Measurements from ENCODE around the gene PMF1.

PMF1 gene

DNA sequence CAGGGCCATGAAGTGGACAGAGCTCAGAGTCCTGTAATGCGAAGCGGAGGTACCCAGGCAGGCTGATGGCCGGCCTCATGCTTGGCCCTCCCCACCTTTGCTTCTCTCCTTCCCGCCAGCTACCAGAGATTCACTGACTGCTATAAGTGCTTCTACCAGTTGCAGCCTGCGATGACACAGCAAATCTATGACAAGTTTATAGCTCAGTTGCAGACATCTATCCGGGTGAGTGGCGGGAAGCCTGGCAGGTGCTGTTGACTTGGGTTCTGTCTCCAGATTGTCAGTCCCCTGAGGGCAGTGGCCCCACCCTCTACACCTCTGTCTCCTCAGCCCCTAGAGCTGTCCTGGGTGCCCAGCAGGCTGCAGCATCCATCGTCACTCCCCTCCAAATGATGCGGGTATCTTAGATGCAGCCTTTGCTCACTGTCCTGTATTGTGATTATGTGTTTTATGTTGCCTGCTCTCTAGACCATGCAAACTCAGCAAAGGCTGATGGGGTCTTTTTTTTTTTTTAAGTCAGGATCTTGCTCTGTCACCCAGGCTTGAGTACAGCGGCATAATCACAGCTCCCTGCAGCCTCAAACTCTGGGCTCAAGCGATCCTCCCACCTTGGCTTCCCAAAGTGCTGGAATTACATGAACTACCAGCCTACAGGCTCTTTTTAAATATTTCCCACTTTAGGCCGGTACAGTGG is 19.5 kb downstream of the PMF1 start:
- DNase-seq (ENCODE audit: insufficient read length): no peak

DNA sequence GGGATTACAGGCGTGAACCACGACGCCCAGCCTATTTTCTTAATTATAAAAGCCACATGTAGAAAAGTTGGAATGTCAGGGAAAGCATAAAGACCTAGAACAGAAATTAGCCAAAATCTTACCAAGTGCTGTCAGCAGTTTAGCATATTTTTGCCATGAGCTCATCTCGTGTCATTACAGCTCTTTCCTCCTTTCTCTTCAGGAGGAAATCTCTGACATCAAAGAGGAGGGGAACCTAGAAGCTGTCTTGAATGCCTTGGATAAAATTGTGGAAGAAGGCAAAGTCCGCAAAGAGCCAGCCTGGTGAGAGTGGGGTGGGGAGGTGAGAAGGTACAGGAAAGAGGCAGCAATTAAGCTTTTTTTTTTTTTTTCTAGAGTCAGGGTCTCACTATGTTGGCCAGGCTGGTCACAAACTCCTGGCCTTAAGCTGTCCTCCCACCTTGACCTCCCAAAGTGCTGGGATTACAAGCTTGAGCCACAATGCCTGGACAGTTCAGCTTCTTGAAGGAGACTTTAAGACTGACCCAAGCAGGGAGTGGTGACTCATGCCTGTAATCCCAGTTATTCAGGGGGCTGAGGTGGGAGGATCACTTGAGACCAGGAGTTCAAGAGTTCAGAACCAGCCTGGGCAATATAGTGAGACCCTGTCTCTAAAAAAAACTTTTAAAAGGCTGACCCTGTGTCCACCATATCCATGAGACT is 20.8 kb downstream of the PMF1 start:
- no peak for DNase-seq (ENCODE audit: insufficient read length)
- no peak for FAIRE-seq
- no peak for TF ChIP-seq TAF1 (IDR thresholded peaks at IDR 0.05; ENCODE audit: borderline replicate concordance, low read depth, low read length)
- TF ChIP-seq POLR2AphosphoS5 (IDR thresholded peaks at IDR 0.05; ENCODE audit: low read depth, low read length): no peak
- no peak for TF ChIP-seq POLR2A (IDR thresholded peaks at IDR 0.05; ENCODE audit: low read depth, low read length)

More for the DNA sequence above, 19.5 kb downstream of the PMF1 start:
- TF ChIP-seq TAF1 (IDR thresholded peaks at IDR 0.05; ENCODE audit: borderline replicate concordance, low read depth, low read length): no peak
- TF ChIP-seq POLR2AphosphoS5 (IDR thresholded peaks at IDR 0.05; ENCODE audit: low read depth, low read length): no peak
- no peak for TF ChIP-seq POLR2A (IDR thresholded peaks at IDR 0.05; ENCODE audit: low read depth, low read length)
- FAIRE-seq: no peak

DNA sequence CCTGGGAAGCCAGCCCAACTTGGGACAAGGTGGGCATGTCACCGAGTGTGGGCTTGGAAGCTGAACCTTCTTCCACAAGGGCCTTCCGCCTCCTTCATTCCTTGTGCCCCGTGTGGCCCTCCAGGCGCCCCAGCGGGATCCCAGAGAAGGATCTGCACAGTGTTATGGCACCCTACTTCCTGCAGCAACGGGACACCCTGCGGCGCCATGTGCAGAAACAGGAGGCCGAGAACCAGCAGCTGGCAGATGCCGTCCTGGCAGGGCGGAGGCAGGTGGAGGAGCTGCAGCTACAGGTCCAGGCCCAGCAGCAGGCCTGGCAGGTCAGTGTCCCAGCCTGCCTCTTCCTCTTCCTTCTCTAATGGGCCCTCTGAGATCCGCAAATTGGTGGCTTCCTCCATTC is 23.4 kb downstream of the PMF1 start:
- TF ChIP-seq POLR2A (IDR thresholded peaks at IDR 0.05; ENCODE audit: low read depth, low read length) (no peak), TAF1 (IDR thresholded peaks at IDR 0.05; ENCODE audit: borderline replicate concordance, low read depth, low read length) (no peak), POLR2AphosphoS5 (IDR thresholded peaks at IDR 0.05; ENCODE audit: low read depth, low read length) (no peak)
- FAIRE-seq: no peak
- DNase-seq (ENCODE audit: insufficient read length): no peak

DNA sequence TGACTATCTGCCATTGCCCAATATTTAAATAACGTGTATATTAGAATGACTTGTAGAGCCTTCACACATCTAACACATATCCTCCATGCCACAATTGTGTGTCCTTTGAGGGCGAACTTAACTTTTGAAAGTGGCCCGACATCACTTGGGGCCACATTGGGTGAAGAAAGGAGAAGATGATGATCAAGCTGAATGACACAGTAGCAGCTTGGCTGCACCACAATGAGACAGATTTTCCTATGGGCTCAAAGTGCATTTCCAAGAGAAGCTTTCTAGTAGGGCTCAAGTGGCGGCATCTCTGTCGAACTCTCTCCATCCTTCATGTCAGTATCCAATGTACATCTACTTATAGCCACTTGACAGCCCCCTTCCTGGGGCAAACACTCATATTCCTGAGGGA is 25.4 kb downstream of the PMF1 start:
- TF ChIP-seq POLR2A (IDR thresholded peaks at IDR 0.05; ENCODE audit: low read depth, low read length): no peak
- no peak for TF ChIP-seq POLR2AphosphoS5 (IDR thresholded peaks at IDR 0.05; ENCODE audit: low read depth, low read length)
- TF ChIP-seq TAF1 (IDR thresholded peaks at IDR 0.05; ENCODE audit: borderline replicate concordance, low read depth, low read length): no peak
- no peak for DNase-seq (ENCODE audit: insufficient read length)
- no peak for FAIRE-seq

DNA sequence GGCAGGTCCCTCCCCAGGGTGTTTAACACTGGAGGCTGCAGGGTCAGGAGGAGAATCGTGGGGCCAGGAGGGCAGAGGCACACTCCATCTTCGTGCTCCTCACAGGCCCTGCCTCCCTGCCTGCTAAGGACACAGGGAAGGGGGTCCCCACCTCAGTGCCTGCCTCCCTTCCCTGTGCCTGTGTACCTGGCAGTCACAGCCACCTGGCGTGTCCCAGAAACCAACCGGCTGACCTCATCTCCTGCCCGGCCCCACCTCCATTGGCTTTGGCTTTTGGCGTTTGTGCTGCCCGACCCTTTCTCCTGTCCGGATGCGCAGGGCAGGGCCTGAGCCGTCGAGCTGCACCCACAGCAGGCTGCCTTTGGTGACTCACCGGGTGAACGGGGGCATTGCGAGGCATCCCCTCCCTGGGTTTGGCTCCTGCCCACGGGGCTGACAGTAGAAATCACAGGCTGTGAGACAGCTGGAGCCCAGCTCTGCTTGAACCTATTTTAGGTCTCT is 28.6 kb downstream of the PMF1 start:
- DNase-seq (ENCODE audit: insufficient read length): no peak
- FAIRE-seq: no peak
- TF ChIP-seq POLR2AphosphoS5 (IDR thresholded peaks at IDR 0.05; ENCODE audit: low read depth, low read length): no peak; the same call in 1 of the 2 replicates
- TF ChIP-seq TAF1 (IDR thresholded peaks at IDR 0.05; ENCODE audit: borderline replicate concordance, low read depth, low read length): no peak
- TF ChIP-seq POLR2A (IDR thresholded peaks at IDR 0.05; ENCODE audit: low read depth, low read length): no peak; the same call in 1 of the 2 replicates

DNA sequence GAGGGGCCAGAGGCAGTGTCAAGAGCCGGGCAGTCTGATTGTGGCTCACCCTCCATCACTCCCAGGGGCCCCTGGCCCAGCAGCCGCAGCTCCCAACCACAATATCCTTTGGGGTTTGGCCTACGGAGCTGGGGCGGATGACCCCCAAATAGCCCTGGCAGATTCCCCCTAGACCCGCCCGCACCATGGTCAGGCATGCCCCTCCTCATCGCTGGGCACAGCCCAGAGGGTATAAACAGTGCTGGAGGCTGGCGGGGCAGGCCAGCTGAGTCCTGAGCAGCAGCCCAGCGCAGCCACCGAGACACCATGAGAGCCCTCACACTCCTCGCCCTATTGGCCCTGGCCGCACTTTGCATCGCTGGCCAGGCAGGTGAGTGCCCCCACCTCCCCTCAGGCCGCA is 29.1 kb downstream of the PMF1 start, which contains the start of gene BGLAP:
TSS of gene BGLAP (plus strand) at position 259 of the 400 bp plus-strand sequence. CDS start at position 307, 48 bp downstream.
- FAIRE-seq (no peak), DNase-seq (ENCODE audit: insufficient read length) (no peak)
- TF ChIP-seq TAF1 (IDR thresholded peaks at IDR 0.05; ENCODE audit: borderline replicate concordance, low read depth, low read length): no peak
- no peak; the same call in none of the 2 replicates for TF ChIP-seq POLR2A (IDR thresholded peaks at IDR 0.05; ENCODE audit: low read depth, low read length)
- TF ChIP-seq POLR2AphosphoS5 (IDR thresholded peaks at IDR 0.05; ENCODE audit: low read depth, low read length): no peak

DNA sequence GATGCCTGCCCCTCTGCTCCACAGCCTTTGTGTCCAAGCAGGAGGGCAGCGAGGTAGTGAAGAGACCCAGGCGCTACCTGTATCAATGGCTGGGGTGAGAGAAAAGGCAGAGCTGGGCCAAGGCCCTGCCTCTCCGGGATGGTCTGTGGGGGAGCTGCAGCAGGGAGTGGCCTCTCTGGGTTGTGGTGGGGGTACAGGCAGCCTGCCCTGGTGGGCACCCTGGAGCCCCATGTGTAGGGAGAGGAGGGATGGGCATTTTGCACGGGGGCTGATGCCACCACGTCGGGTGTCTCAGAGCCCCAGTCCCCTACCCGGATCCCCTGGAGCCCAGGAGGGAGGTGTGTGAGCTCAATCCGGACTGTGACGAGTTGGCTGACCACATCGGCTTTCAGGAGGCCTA is 29.9 kb downstream of the PMF1 start:
- FAIRE-seq: no peak
- no peak for DNase-seq (ENCODE audit: insufficient read length)
- TF ChIP-seq POLR2AphosphoS5 (IDR thresholded peaks at IDR 0.05; ENCODE audit: low read depth, low read length): no peak
- no peak for TF ChIP-seq TAF1 (IDR thresholded peaks at IDR 0.05; ENCODE audit: borderline replicate concordance, low read depth, low read length)
- TF ChIP-seq POLR2A (IDR thresholded peaks at IDR 0.05; ENCODE audit: low read depth, low read length): no peak

DNA sequence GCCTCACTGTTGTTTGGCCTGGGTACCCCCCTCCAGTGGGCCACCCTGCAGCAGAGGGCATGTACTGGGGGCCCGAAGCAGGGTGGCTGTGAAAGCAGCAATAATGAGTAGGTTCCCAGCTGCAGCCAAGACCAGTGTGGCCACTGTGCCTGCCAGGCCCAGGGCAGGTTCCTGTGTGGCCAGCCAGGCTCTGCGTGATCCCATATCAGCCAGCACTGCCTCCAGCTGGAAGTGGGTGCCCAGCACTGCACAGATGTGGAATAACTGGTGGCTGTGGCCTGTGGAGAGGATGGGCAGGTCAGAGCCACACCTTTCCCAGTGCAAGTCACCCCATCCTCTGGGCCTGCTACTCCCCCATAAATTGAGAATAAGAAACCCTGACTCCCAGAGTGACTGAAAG is 31.3 kb downstream of the PMF1 start:
- DNase-seq (ENCODE audit: insufficient read length): no peak
- FAIRE-seq: no peak

DNA sequence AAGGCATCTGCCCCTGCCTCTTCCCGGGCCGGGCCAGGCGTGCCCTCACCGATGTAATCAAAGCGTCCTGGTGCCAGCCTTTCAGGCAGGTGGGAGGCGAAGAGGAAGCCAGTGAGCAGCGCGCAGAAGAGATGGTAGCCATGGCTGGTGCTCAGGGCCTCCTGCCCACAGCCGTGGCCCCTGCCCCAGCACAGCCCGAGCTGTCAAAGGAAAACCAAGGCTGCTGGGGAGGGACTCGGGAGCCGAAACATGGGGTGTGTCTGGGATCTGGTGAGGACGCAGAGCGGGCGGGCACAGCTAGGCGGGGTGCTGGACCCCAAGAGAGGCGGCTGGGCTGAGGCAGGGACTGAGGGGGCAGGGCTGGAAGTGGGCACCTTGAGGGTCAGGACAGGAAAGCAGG is 31.9 kb downstream of the PMF1 start:
- DNase-seq (ENCODE audit: insufficient read length) (no peak), FAIRE-seq (no peak)
- TF ChIP-seq TAF1 (IDR thresholded peaks at IDR 0.05; ENCODE audit: borderline replicate concordance, low read depth, low read length): no peak
- no peak for TF ChIP-seq POLR2A (IDR thresholded peaks at IDR 0.05; ENCODE audit: low read depth, low read length)
- no peak for TF ChIP-seq POLR2AphosphoS5 (IDR thresholded peaks at IDR 0.05; ENCODE audit: low read depth, low read length)

More for the DNA sequence above, 31.3 kb downstream of the PMF1 start:
- TF ChIP-seq TAF1 (IDR thresholded peaks at IDR 0.05; ENCODE audit: borderline replicate concordance, low read depth, low read length): no peak
- no peak for TF ChIP-seq POLR2A (IDR thresholded peaks at IDR 0.05; ENCODE audit: low read depth, low read length)
- no peak for TF ChIP-seq POLR2AphosphoS5 (IDR thresholded peaks at IDR 0.05; ENCODE audit: low read depth, low read length)

DNA sequence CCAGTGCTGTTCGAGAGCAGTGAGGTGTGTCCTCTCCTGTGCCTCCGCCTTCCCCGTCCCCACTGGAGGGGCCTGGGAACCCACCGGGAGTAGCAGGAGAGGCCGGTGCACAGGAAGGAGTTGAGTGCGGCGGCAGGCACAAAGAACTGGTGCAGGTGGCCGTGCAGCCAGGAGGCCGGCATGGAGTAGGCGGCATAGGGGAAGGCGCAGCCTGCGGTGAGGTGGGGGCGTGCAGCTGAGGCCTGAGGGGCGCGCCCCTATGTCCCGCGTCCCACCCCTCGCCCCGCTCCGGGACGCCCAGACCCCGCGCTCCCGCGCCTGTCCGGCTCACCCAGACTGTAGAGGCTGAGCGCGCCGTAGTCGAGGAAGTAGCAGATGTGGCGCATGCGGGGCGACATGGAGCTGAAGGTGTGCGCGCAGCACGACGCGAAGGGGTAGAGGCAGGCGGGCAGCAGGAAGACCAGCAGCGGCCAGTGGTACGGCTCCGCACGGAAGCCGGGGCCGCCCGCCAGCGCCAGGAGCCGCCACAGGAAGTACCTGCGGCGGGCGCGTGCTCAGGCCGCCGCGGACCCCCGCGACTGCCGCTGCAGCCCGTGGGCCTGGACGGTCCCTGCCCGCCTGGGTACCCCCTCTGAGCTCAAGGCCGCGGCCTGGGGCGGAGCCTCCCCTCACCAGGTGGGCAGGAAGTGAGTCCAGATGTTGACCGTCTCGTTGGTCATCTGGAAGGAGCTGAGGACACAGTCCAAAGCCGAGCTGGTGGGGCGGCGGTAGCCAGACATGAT is 32.8 kb downstream of the PMF1 start:
- peak; percentile 58 for DNase-seq (ENCODE audit: insufficient read length)
- no peak for TF ChIP-seq TAF1 (IDR thresholded peaks at IDR 0.05; ENCODE audit: borderline replicate concordance, low read depth, low read length)
- TF ChIP-seq POLR2AphosphoS5 (IDR thresholded peaks at IDR 0.05; ENCODE audit: low read depth, low read length): no peak
- TF ChIP-seq POLR2A (IDR thresholded peaks at IDR 0.05; ENCODE audit: low read depth, low read length): no peak
- peak; percentile 76 for FAIRE-seq

DNA sequence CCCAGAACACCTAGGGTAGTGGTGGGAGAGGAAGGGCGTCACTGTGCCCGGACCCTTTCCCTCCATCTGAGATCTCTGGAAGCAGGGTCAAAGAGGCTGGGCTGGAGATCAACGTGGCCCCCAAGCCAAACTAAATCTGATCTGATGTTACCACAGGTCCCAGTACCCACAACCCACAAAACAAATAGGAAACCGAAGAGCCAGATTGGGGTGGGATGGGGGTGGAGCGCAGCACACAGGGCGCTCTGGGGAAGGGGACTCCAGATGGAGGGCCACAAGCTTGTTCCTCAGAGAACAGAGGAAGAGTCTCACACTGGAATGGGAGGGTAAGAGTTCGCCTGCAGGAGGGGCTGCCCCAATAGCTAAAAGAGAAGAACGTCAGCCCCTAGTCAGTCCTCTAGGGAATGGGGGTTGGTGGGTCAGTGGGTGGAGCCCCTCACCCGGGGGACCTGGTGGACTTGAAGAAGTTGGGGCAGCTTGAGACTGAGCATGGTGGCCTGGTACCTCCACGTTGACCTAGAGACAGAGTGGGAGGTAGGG is 33.5 kb downstream of the PMF1 start:
- no peak for FAIRE-seq
- TF ChIP-seq POLR2A (IDR thresholded peaks at IDR 0.05; ENCODE audit: low read depth, low read length) (no peak), POLR2AphosphoS5 (IDR thresholded peaks at IDR 0.05; ENCODE audit: low read depth, low read length) (no peak; the same call in 1 of the 2 replicates), TAF1 (IDR thresholded peaks at IDR 0.05; ENCODE audit: borderline replicate concordance, low read depth, low read length) (no peak)
- no peak for DNase-seq (ENCODE audit: insufficient read length)
